HepG2 (cell line): ENCODE measurements around the gene AKAP1. TPM values are rescaled to one million over a fixed set of nuclear protein-coding genes. Genes with fewer than 3 reads are reported as not detected.

ENCODE experiments used
- AHDC1 ChIP-seq: sonication (generic); formaldehyde crosslinking; IDR thresholded peaks from 2 replicates; pipeline ENCODE4 v1.5.1; 2020; ENCODE audit warnings: mild to moderate bottlenecking, missing genetic modification reagents, borderline replicate concordance
- DPF2 ChIP-seq: sonication (generic); formaldehyde crosslinking; IDR thresholded peaks from 2 replicates; pipeline ENCODE4 v1.4.0; 2020; ENCODE audit warnings: mild to moderate bottlenecking, low read depth, missing genetic modification reagents, borderline replicate concordance
- ERF ChIP-seq: IDR thresholded peaks from 2 replicates; pipeline ENCODE4 v1.6.1; 2018; ENCODE audit warnings: missing biosample characterization, missing genetic modification reagents
- GATAD2A ChIP-seq: IDR thresholded peaks from 2 replicates; pipeline ENCODE4 v1.6.1; 2016
- HNRNPK ChIP-seq: fragments of 200-400 bp; formaldehyde crosslinking; IDR thresholded peaks from 2 replicates; pipeline ENCODE4 v1.6.1; 2018; ENCODE audit warnings: low read length, low read depth, moderate library complexity, mild to moderate bottlenecking; ENCODE audit not compliant: poor library complexity, severe bottlenecking
- ISX ChIP-seq: sonication (generic); formaldehyde crosslinking; conservative IDR thresholded peaks from 2 replicates; pipeline ENCODE4 v1.5.0; 2020; ENCODE audit warnings: missing genetic modification reagents
- KLF12 ChIP-seq: sonication (generic); formaldehyde crosslinking; IDR thresholded peaks from 2 replicates; pipeline ENCODE4 v1.4.0; 2020; ENCODE audit warnings: missing genetic modification reagents, borderline replicate concordance
- MIER3 ChIP-seq: IDR thresholded peaks from 2 replicates; pipeline ENCODE4 v1.6.1; 2016; ENCODE audit warnings: missing compliant biosample characterization, borderline replicate concordance
- NFIC ChIP-seq: IDR thresholded peaks from 2 replicates; pipeline ENCODE4 v1.6.1; 2012; ENCODE audit warnings: mild to moderate bottlenecking, low read length, inconsistent platforms
- NFRKB ChIP-seq: fragments of 450-650 bp; IDR thresholded peaks from 2 replicates; pipeline ENCODE4 v1.6.1; 2017
- PHF21A ChIP-seq: sonication (generic); formaldehyde crosslinking; IDR thresholded peaks from 2 replicates; pipeline ENCODE4 v1.5.0; 2020; ENCODE audit warnings: mild to moderate bottlenecking, missing genetic modification reagents
- SALL1 ChIP-seq: sonication (generic); formaldehyde crosslinking; IDR thresholded peaks from 2 replicates; pipeline ENCODE4 v1.8.0; 2022; ENCODE audit warnings: mild to moderate bottlenecking, missing genetic modification reagents
- SKIL ChIP-seq: sonication (generic); formaldehyde crosslinking; IDR thresholded peaks from 2 replicates; pipeline ENCODE4 v1.8.0; 2022; ENCODE audit warnings: missing genetic modification reagents, mild to moderate bottlenecking, moderate library complexity, borderline replicate concordance
- SMAD3 ChIP-seq: sonication (generic); formaldehyde crosslinking; IDR thresholded peaks from 2 replicates; pipeline ENCODE4 v1.4.0; 2020; ENCODE audit warnings: missing genetic modification reagents
- ZBTB20 ChIP-seq: sonication (generic); formaldehyde crosslinking; IDR thresholded peaks from 2 replicates; pipeline ENCODE4 v1.8.1; 2023; ENCODE audit warnings: missing genetic modification reagents, low read depth, mild to moderate bottlenecking, borderline replicate concordance
- ZBTB4 ChIP-seq: sonication (generic); formaldehyde crosslinking; IDR thresholded peaks from 2 replicates; pipeline ENCODE4 v1.4.0; 2020; ENCODE audit warnings: missing genetic modification reagents, mild to moderate bottlenecking, borderline replicate concordance
- ZIK1 ChIP-seq: sonication (generic); formaldehyde crosslinking; IDR thresholded peaks from 2 replicates; pipeline ENCODE4 v1.5.0; 2020; ENCODE audit warnings: mild to moderate bottlenecking, low read depth, missing genetic modification reagents, borderline replicate concordance
- ZNF317 ChIP-seq: sonication (generic); formaldehyde crosslinking; IDR thresholded peaks from 2 replicates; pipeline ENCODE4 v1.5.0; 2020; ENCODE audit warnings: mild to moderate bottlenecking, missing genetic modification reagents
- ZNF331 ChIP-seq: sonication (generic); formaldehyde crosslinking; IDR thresholded peaks from 2 replicates; pipeline ENCODE4 v1.4.0; 2020; ENCODE audit warnings: missing genetic modification reagents
- ZSCAN30 ChIP-seq: sonication (generic); formaldehyde crosslinking; IDR thresholded peaks from 2 replicates; pipeline ENCODE4 v1.5.0; 2020; ENCODE audit warnings: mild to moderate bottlenecking, missing genetic modification reagents
- polyA plus RNA-seq, 8 experiments: library from polyadenylated mRNA; depleted of rRNA in 3 of 8; stranded (reverse) in 7 of 8; unstranded in 1 of 8; fragments of >200 nt; fragmentation: Illumina TruSeq in 4 of 8; extraction: Trizol in 4 of 8; gene quantifications; 2 replicates each; pipeline versions ENCODE4 v1.2.1 to v1.2.3, GENCODE V29; 2011 to 2016; ENCODE audit warnings: low read depth in 4 of 8, missing spikeins in 1 of 8, mixed read lengths in 1 of 8; ENCODE audit not compliant: insufficient read depth in 1 of 8
- total RNA-seq, 5 experiments: library from RNA; depleted of rRNA; stranded (reverse); fragments of >200 nt; fragmentation: Illumina TruSeq; extraction: Trizol; gene quantifications; 2 replicates each; pipeline ENCODE4 v1.2.3, GENCODE V29; 2016; ENCODE audit warnings: low read depth in 1 of 5

Gene AKAP1
- total and polyA plus RNA-seq, 2 of the 13 experiments (the other 11 are each of a cell fraction or from before 2014, with no cell fraction given) = 101 to 131 TPM

GRCh38 chr17:57120814-57121213 is 35.8 kb downstream of the AKAP1 start (continued):
- TF ChIP-seq AHDC1 = peak; percentile 72; the same call in 1 of the 2 replicates
- no peak for TF ChIP-seq ZSCAN30 (CRISPR knock-in tag)
- 0 out of 2 replicates have a peak, but pooled peaks have one; percentile 10 for TF ChIP-seq ZNF331 (CRISPR knock-in tag)
- peak; percentile 82; the same call in 1 of the 2 replicates for TF ChIP-seq NFIC
- TF ChIP-seq GATAD2A = peak; percentile 94
- no peak for TF ChIP-seq SMAD3 (CRISPR knock-in tag)
- peak; percentile 87 for TF ChIP-seq SALL1 (CRISPR knock-in tag)
- TF ChIP-seq MIER3 (CRISPR knock-in tag) = no peak
- 0 out of 2 replicates have a peak, but pooled peaks have one; percentile 29 for TF ChIP-seq ZNF317
- no peak for TF ChIP-seq DPF2 (CRISPR knock-in tag)
- no peak for TF ChIP-seq ERF
- TF ChIP-seq PHF21A (CRISPR knock-in tag) = 0 out of 2 replicates have a peak, but pooled peaks have one; percentile 31
- no peak for TF ChIP-seq ZBTB4
- no peak for TF ChIP-seq ISX (CRISPR knock-in tag)
- 0 out of 2 replicates have a peak, but pooled peaks have one; percentile 16 for TF ChIP-seq SKIL (CRISPR knock-in tag)
- no peak for TF ChIP-seq ZIK1 (CRISPR knock-in tag)
- no peak for TF ChIP-seq KLF12 (CRISPR knock-in tag)
- TF ChIP-seq ZBTB20 (CRISPR knock-in tag) = 0 out of 2 replicates have a peak, but pooled peaks have one; percentile 47
- TF ChIP-seq NFRKB = no peak
- no peak for TF ChIP-seq HNRNPK
